Panc1 (cell line): ENCODE data around the gene AGBL1. TPM values are rescaled to one million over a fixed set of nuclear protein-coding genes. Genes with fewer than 3 reads are reported as not detected.

Experiments
- ATAC-seq: fragments of 200-7000 bp; cut with Tn5 transposase; 2 replicates; pipeline ENCODE4 v1.9.1; 2020; ENCODE audit warnings: mild to moderate bottlenecking, moderate library complexity
- BruUV-seq: library from RNA; stranded (reverse); fragments of 400-500 nt; replicated peaks from 2 replicates; lab custom pipeline; 2021; lab: Mats Ljungman, UMichigan
- CTCF ChIA-PET: fragments of 300-600 bp; sonication (Branson Sonifier 250); formaldehyde crosslinking; loops from one replicate; lab custom pipeline; 2022; ENCODE audit warnings: antibody characterized with exemption; lab: Charles Lee
- POLR2A ChIA-PET: fragments of 300-600 bp; sonication (Branson Sonifier 250); formaldehyde crosslinking; loops from one replicate; lab custom pipeline; 2022; ENCODE audit warnings: antibody characterized with exemption; lab: Charles Lee
- DNase-seq: peaks from one replicate; pipeline ENCODE4 v3.0.0-alpha.2; 2010; ENCODE audit warnings: low read depth, low spot score
- H3K27ac ChIP-seq: 2 replicates; pipeline ENCODE4 v1.5.1; 2011; ENCODE audit warnings: mild to moderate bottlenecking, low read length, inconsistent platforms
- H3K27me3 ChIP-seq: fragments of 200-500 bp; sonication (Bioruptor generic); 2 replicates; pipeline ENCODE4 v1.6.0; 2014; ENCODE audit warnings: low read length, inconsistent platforms; ENCODE audit not compliant: control insufficient read depth, insufficient read depth
- H3K36me3 ChIP-seq: fragments of 200-500 bp; sonication (Bioruptor generic); 2 replicates; pipeline ENCODE4 v1.5.1; 2014; ENCODE audit warnings: inconsistent platforms, mild to moderate bottlenecking, low read length, moderate library complexity; ENCODE audit not compliant: control insufficient read depth, insufficient read depth
- H3K4me1 ChIP-seq: 2 replicates; pipeline ENCODE4 v1.5.1; 2011; ENCODE audit warnings: inconsistent platforms, mild to moderate bottlenecking, low read length, moderate library complexity; ENCODE audit not compliant: control insufficient read depth, insufficient read depth
- H3K4me3 ChIP-seq, 2 experiments: 2 replicates each; pipeline ENCODE4 v1.5.1; 2011 to 2012; ENCODE audit warnings: low read depth in 2 of 2, low read length in 2 of 2, mild to moderate bottlenecking in 2 of 2, inconsistent platforms in 1 of 2, moderate library complexity in 1 of 2
- H3K9me3 ChIP-seq: fragments of 200-500 bp; sonication (Bioruptor generic); 2 replicates; pipeline ENCODE4 v1.5.1; 2014; ENCODE audit warnings: low read depth, mild to moderate bottlenecking, inconsistent platforms, low read length, moderate library complexity; ENCODE audit not compliant: control insufficient read depth, insufficient read depth
- POLR2AphosphoS5 ChIP-seq: IDR thresholded peaks from 2 replicates; pipeline ENCODE4 v1.6.1; 2012; ENCODE audit warnings: mild to moderate bottlenecking, low read depth, low read length, moderate library complexity
- SIN3A ChIP-seq: IDR thresholded peaks from 2 replicates; pipeline ENCODE4 v1.6.1; 2012; ENCODE audit warnings: low read depth, mild to moderate bottlenecking, low read length, moderate library complexity, borderline replicate concordance; ENCODE audit not compliant: insufficient read depth
- TCF7L2 ChIP-seq: IDR thresholded peaks from 2 replicates; pipeline ENCODE4 v1.6.1; 2011; ENCODE audit warnings: mild to moderate bottlenecking, low read depth, low read length, inconsistent platforms
- in situ Hi-C: cut with HindIII; loops from 2 replicates; pipeline ENCODE4 v1.10.0; 2016; ENCODE audit warnings: low sequenced_read_pairs, low pct_unique_long_range_greater_than_20kb
- intact Hi-C: fragments of 100-400 bp; cut with micrococcal nuclease; formaldehyde crosslinking; loops from one replicate; pipeline ENCODE4 v1.10.0; 2022; ENCODE audit not compliant: unreplicated experiment
- total RNA-seq: library from RNA; stranded (reverse); gene quantifications from one replicate; pipeline ENCODE4 v1.2.1, GENCODE V29; 2021; ENCODE audit not compliant: unreplicated experiment
- TF ChIP-seq, protein P1 (sequence below): fragments of 450-650 bp; IDR thresholded peaks from 2 replicates; pipeline ENCODE4 v1.5.1; 2017; ENCODE audit warnings: mild to moderate bottlenecking
- TF ChIP-seq, protein P2 (sequence below), 2 experiments: IDR thresholded peaks; 2 replicates each; pipeline ENCODE4 v1.6.1; 2011 to 2012; ENCODE audit warnings: low read depth in 2 of 2, control low read depth in 1 of 2, low read length in 1 of 2, mild to moderate bottlenecking in 1 of 2, moderate library complexity in 1 of 2; ENCODE audit not compliant: insufficient read depth in 1 of 2

Gene AGBL1
- total RNA-seq, 1 experiment from 2014 or later, result not detected

DNA sequence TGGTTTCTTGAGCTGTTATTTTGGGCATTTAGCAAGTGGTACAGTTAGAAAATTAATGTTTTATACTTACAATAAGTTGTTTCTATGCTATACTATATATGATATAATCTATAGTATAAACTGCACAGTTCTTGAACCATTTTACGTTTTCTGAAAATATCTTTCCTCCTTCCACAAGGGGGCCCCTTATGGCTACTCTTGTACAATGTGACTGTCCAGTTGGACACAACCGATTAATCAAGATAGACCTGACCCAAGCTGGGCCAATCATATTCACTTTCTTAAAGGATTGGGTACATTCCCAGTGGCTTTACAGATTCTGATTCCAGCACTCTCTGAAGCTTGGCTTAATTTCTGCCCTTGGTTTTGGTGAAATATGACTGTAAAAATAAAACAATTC is 953.4 kb downstream of the AGBL1 start:
- H3K36me3 ChIP-seq, result no peaks in the 10 kb centered on the region
- in situ Hi-C loops, result no loop called here
- H3K4me3 ChIP-seq, result no peak overlapping the region
- DNase-seq (no peak), ATAC-seq (no peak)
- no peaks in the 10 kb centered on the region for H3K27me3 ChIP-seq
- H3K27ac ChIP-seq, result no peak overlapping the region
- ChIA-PET CTCF (no interaction called here), POLR2A (no interaction called here)
- no peaks in the 10 kb centered on the region for H3K4me1 ChIP-seq
- BruUV-seq, result no TSS peak
- intact Hi-C loops, result no loop called here
- TF ChIP-seq, protein P1, sequence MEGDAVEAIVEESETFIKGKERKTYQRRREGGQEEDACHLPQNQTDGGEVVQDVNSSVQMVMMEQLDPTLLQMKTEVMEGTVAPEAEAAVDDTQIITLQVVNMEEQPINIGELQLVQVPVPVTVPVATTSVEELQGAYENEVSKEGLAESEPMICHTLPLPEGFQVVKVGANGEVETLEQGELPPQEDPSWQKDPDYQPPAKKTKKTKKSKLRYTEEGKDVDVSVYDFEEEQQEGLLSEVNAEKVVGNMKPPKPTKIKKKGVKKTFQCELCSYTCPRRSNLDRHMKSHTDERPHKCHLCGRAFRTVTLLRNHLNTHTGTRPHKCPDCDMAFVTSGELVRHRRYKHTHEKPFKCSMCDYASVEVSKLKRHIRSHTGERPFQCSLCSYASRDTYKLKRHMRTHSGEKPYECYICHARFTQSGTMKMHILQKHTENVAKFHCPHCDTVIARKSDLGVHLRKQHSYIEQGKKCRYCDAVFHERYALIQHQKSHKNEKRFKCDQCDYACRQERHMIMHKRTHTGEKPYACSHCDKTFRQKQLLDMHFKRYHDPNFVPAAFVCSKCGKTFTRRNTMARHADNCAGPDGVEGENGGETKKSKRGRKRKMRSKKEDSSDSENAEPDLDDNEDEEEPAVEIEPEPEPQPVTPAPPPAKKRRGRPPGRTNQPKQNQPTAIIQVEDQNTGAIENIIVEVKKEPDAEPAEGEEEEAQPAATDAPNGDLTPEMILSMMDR, result no peak
- no peak for TF ChIP-seq TCF7L2
- TF ChIP-seq, protein P2, sequence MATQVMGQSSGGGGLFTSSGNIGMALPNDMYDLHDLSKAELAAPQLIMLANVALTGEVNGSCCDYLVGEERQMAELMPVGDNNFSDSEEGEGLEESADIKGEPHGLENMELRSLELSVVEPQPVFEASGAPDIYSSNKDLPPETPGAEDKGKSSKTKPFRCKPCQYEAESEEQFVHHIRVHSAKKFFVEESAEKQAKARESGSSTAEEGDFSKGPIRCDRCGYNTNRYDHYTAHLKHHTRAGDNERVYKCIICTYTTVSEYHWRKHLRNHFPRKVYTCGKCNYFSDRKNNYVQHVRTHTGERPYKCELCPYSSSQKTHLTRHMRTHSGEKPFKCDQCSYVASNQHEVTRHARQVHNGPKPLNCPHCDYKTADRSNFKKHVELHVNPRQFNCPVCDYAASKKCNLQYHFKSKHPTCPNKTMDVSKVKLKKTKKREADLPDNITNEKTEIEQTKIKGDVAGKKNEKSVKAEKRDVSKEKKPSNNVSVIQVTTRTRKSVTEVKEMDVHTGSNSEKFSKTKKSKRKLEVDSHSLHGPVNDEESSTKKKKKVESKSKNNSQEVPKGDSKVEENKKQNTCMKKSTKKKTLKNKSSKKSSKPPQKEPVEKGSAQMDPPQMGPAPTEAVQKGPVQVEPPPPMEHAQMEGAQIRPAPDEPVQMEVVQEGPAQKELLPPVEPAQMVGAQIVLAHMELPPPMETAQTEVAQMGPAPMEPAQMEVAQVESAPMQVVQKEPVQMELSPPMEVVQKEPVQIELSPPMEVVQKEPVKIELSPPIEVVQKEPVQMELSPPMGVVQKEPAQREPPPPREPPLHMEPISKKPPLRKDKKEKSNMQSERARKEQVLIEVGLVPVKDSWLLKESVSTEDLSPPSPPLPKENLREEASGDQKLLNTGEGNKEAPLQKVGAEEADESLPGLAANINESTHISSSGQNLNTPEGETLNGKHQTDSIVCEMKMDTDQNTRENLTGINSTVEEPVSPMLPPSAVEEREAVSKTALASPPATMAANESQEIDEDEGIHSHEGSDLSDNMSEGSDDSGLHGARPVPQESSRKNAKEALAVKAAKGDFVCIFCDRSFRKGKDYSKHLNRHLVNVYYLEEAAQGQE (IDR thresholded peaks at IDR 0.05; ENCODE audit: insufficient read depth in 1 of 2, low read depth in 2 of 2, low read length in 1 of 2), result no peak
- TF ChIP-seq SIN3A, result no peak
- no peak for TF ChIP-seq POLR2AphosphoS5
- H3K9me3 ChIP-seq, result no peaks in the 10 kb centered on the region

GRCh38 chr15:87034886-87035285 is 955.2 kb downstream of the AGBL1 start:
- H3K36me3 ChIP-seq, result no peaks in the 10 kb centered on the region
- H3K27me3 ChIP-seq, result no peaks in the 10 kb centered on the region
- H3K4me1 ChIP-seq, result no peaks in the 10 kb centered on the region
- TF ChIP-seq, protein P2 (IDR thresholded peaks at IDR 0.05; ENCODE audit: insufficient read depth in 1 of 2, low read depth in 2 of 2, low read length in 1 of 2), result no peak
- TF ChIP-seq SIN3A, result no peak
- no peak for TF ChIP-seq POLR2AphosphoS5
- no peak for TF ChIP-seq TCF7L2
- H3K4me3 ChIP-seq, result no peak overlapping the region
- BruUV-seq, result no TSS peak
- ATAC-seq (no peak), DNase-seq (no peak)
- H3K9me3 ChIP-seq, result no peaks in the 10 kb centered on the region
- no peak overlapping the region for H3K27ac ChIP-seq
- ChIA-PET CTCF (no interaction called here), POLR2A (no interaction called here)
- in situ Hi-C loops, result no loop called here
- intact Hi-C loops, result no loop called here
